SK-N-SH (cell line): ENCODE data around the gene WWOX. TPM values are rescaled to one million over a fixed set of nuclear protein-coding genes. Genes with fewer than 3 reads are reported as not detected.

Source experiments
- CTCF ChIA-PET: fragments of 300-600, 350-600 bp; formaldehyde crosslinking; extraction: SDS; loops from one replicate; lab custom pipeline; 2021; lab: Yijun Ruan, JAX
- POLR2A ChIA-PET: fragments of 350-600 bp; sonication (Branson Sonifier 250); formaldehyde crosslinking; extraction: SDS; loops from one replicate; lab custom pipeline; 2020; ENCODE audit warnings: antibody characterized with exemption, inconsistent platforms; lab: Yijun Ruan, JAX
- DNase-seq: peaks from one replicate; pipeline ENCODE4 v3.0.0; 2012
- H2AFZ ChIP-seq: fragments of 200-600 bp; sonication (generic); 2 replicates; pipeline ENCODE4 v1.8.1; 2016; ENCODE audit warnings: antibody characterized with exemption, mild to moderate bottlenecking, low read depth
- H3F3A ChIP-seq: fragments of 200-600 bp; sonication (generic); replicated peaks from 2 replicates; pipeline ENCODE3; 2016; ENCODE audit warnings: antibody characterized with exemption, mild to moderate bottlenecking; ENCODE audit not compliant: insufficient read depth
- H3K27ac ChIP-seq, 2 experiments: fragments of 200-500 bp in 1 of 2; fragments of 200-600 bp in 1 of 2; sonication (Bioruptor generic) in 1 of 2; sonication (generic), shearing (Covaris generic) in 1 of 2; 2 replicates each; pipeline versions ENCODE4 v1.5.1 to v1.6.1; 2014 to 2016; ENCODE audit warnings: low read depth in 2 of 2, inconsistent platforms in 1 of 2, low read length in 1 of 2, mild to moderate bottlenecking in 1 of 2, mixed read lengths in 1 of 2
- H3K27me3 ChIP-seq: fragments of 200-600 bp; sonication (generic), shearing (Covaris generic); 2 replicates; pipeline ENCODE4 v1.6.1; 2016; ENCODE audit warnings: mixed run types; ENCODE audit not compliant: insufficient read depth
- H3K36me3 ChIP-seq, 2 experiments: fragments of 200-500 bp in 1 of 2; fragments of 200-600 bp in 1 of 2; sonication (Bioruptor generic) in 1 of 2; sonication (generic) in 1 of 2; replicated peaks in 1 of 2; 2 replicates each; pipeline versions ENCODE3 to v1.5.1; 2014 to 2016; ENCODE audit warnings: low read length in 1 of 2, mild to moderate bottlenecking in 1 of 2; ENCODE audit not compliant: insufficient read depth in 2 of 2, control insufficient read depth in 1 of 2
- H3K4me1 ChIP-seq, 2 experiments: fragments of 200-500 bp in 1 of 2; fragments of 200-600 bp in 1 of 2; sonication (Bioruptor generic) in 1 of 2; sonication (generic), shearing (Covaris generic) in 1 of 2; 2 replicates each; pipeline versions ENCODE4 v1.5.1 to v1.6.1; 2014 to 2016; ENCODE audit warnings: low read depth in 1 of 2, low read length in 1 of 2, mixed run types in 1 of 2; ENCODE audit not compliant: insufficient read depth in 2 of 2, control insufficient read depth in 1 of 2
- H3K4me2 ChIP-seq: fragments of 200-600 bp; sonication (generic), shearing (Covaris generic); 2 replicates; pipeline ENCODE4 v1.6.1; 2017; ENCODE audit warnings: mixed run types
- H3K4me3 ChIP-seq, 2 experiments: fragments of 200-500 bp in 1 of 2; fragments of 200-600 bp in 1 of 2; sonication (Bioruptor generic) in 1 of 2; sonication (generic), shearing (Covaris generic) in 1 of 2; 2 replicates each; pipeline versions ENCODE4 v1.5.1 to v1.8.1; 2014 to 2016; ENCODE audit warnings: low read depth in 2 of 2, inconsistent platforms in 1 of 2, low read length in 1 of 2, mild to moderate bottlenecking in 1 of 2, mixed read lengths in 1 of 2, moderate library complexity in 1 of 2
- H3K79me2 ChIP-seq: fragments of 200-600 bp; sonication (generic); 2 replicates; pipeline ENCODE4 v1.8.1; 2017; ENCODE audit warnings: mild to moderate bottlenecking; ENCODE audit not compliant: insufficient read depth
- H3K9ac ChIP-seq: fragments of 200-600 bp; sonication (generic); 2 replicates; pipeline ENCODE4 v1.6.1; 2017; ENCODE audit warnings: mixed run types
- H3K9me2 ChIP-seq: fragments of 200-600 bp; sonication (generic); 2 replicates; pipeline ENCODE4 v1.6.1; 2017; ENCODE audit warnings: mixed run types
- H3K9me3 ChIP-seq: fragments of 200-600 bp; sonication (generic); 2 replicates; pipeline ENCODE4 v1.6.1; 2017; ENCODE audit warnings: mixed run types, mild to moderate bottlenecking, moderate library complexity
- H4K20me1 ChIP-seq: fragments of 200-600 bp; sonication (generic); 2 replicates; pipeline ENCODE4 v1.6.1; 2017; ENCODE audit warnings: mild to moderate bottlenecking, mixed run types; ENCODE audit not compliant: insufficient read depth
- CHD2 ChIP-seq: fragments of 150-350 bp; IDR thresholded peaks from 2 replicates; pipeline ENCODE4 v1.6.1; 2018; ENCODE audit warnings: low read length; ENCODE audit not compliant: partially characterized antibody
- GABPA ChIP-seq: IDR thresholded peaks from 2 replicates; pipeline ENCODE4 v1.4.0; 2012; ENCODE audit warnings: low read depth, mild to moderate bottlenecking
- IRF3 ChIP-seq: fragments of 150-350 bp; IDR thresholded peaks from 2 replicates; pipeline ENCODE4 v1.6.1; 2016; ENCODE audit warnings: mild to moderate bottlenecking, low read depth, low read length
- MAX ChIP-seq: IDR thresholded peaks from 2 replicates; pipeline ENCODE4 v1.4.0; 2012; ENCODE audit warnings: low read depth
- REST ChIP-seq: IDR thresholded peaks from 2 replicates; pipeline ENCODE4 v1.6.1; 2012; ENCODE audit warnings: mild to moderate bottlenecking, low read depth, low read length, moderate library complexity
- RFX5 ChIP-seq: IDR thresholded peaks from 2 replicates; pipeline ENCODE4 v1.6.1; 2012; ENCODE audit warnings: mild to moderate bottlenecking, improper control_type of control experiment, low read length
- USF2 ChIP-seq: fragments of 150-350 bp; IDR thresholded peaks from 2 replicates; pipeline ENCODE4 v1.6.1; 2017; ENCODE audit warnings: antibody characterized with exemption, low read length, low read depth, borderline replicate concordance
- WGBS: methylation state at CpG from one replicate; pipeline ENCODE4 v1.1.6; 2017; ENCODE audit warnings: low lambda C conversion rate; 5-methylcytosine and 5-hydroxymethylcytosine counted together
- polyA plus RNA-seq, 3 experiments: library from polyadenylated mRNA; depleted of rRNA; stranded (reverse); fragments of >200 nt; gene quantifications; 2 replicates each; pipeline ENCODE4 v1.2.3, GENCODE V29; 2012

WWOX gene
- polyA plus RNA-seq, 1 of the 3 experiments (the other 2 are of a cell fraction): 10.8 TPM

- no peak for TF ChIP-seq USF2
- TF ChIP-seq, all 33 proteins: peak for 0
These were observed 396.7 kb downstream of the WWOX start (continued) for GRCh38 chr16:78496189-78496588.

GRCh38 chr16:78499399-78499798, 399.9 kb downstream of the WWOX start:
- Histone ChIP-seq H3K4me2 (no peak overlapping the region), H4K20me1 (no peaks in the 10 kb centered on the region), H3K4me1 (no peaks in the 10 kb centered on the region), H3K27ac (no peak overlapping the region), H3K4me3 (no peak overlapping the region), H3F3A (no peaks in the 10 kb centered on the region), H3K9me2 (no peaks in the 10 kb centered on the region), H3K27me3 (no peaks in the 10 kb centered on the region), H3K9me3 (no peaks in the 10 kb centered on the region), H3K36me3 (no peaks in the 10 kb centered on the region), H3K79me2 (no peaks in the 10 kb centered on the region), H2AFZ (no peak overlapping the region), H3K9ac (no peak overlapping the region)
- ChIA-PET CTCF (interaction anchor here (1.0 to 2.9 kb wide), 3 partner anchors 21 to 1102 kb away, joined by 3 to 11 read pairs (median 5); no protein-coding TSS in a partner anchor), POLR2A (no interaction called here)
- no peak for DNase-seq
- 80% methylated on average over 10 of the region's 10 CpGs for WGBS
- TF ChIP-seq GABPA (no peak), RFX5 (no peak), IRF3 (no peak), MAX (no peak), CHD2 (no peak), USF2 (no peak), REST (no peak)
